Transverse colon (tissue), 4 donors: ENCODE measurements around the gene GTF2H4.

ENCODE experiments used
- EP300 ChIP-seq: sonication (generic); formaldehyde crosslinking; IDR thresholded peaks from one replicate; pipeline ENCODE4 v1.6.1; 2017; ENCODE audit warnings: antibody characterized with exemption, low read depth
- POLR2A ChIP-seq: fragments of 450-650 bp; IDR thresholded peaks from one replicate; pipeline ENCODE4 v1.6.1; 2016; ENCODE audit warnings: antibody characterized with exemption, mild to moderate bottlenecking, moderate library complexity
- POLR2AphosphoS5 ChIP-seq, 3 donors: sonication (generic); formaldehyde crosslinking; IDR thresholded peaks; one replicate each; pipeline ENCODE4 v1.6.1; 2016; ENCODE audit warnings: antibody characterized with exemption in 3 of 3
- TF ChIP-seq, protein P1 (sequence below), 5 experiments: fragments of 200-600 bp in 3 of 5; fragments of 450-650 bp in 2 of 5; sonication (generic) in 3 of 5; IDR thresholded peaks; 1 replicate in 2 of 5; 2 replicates in 3 of 5; pipeline ENCODE4 v1.5.1; 2016 to 2017; ENCODE audit warnings: antibody characterized with exemption in 5 of 5, inconsistent platforms in 3 of 5, mild to moderate bottlenecking in 2 of 5, moderate library complexity in 1 of 5

DNA sequence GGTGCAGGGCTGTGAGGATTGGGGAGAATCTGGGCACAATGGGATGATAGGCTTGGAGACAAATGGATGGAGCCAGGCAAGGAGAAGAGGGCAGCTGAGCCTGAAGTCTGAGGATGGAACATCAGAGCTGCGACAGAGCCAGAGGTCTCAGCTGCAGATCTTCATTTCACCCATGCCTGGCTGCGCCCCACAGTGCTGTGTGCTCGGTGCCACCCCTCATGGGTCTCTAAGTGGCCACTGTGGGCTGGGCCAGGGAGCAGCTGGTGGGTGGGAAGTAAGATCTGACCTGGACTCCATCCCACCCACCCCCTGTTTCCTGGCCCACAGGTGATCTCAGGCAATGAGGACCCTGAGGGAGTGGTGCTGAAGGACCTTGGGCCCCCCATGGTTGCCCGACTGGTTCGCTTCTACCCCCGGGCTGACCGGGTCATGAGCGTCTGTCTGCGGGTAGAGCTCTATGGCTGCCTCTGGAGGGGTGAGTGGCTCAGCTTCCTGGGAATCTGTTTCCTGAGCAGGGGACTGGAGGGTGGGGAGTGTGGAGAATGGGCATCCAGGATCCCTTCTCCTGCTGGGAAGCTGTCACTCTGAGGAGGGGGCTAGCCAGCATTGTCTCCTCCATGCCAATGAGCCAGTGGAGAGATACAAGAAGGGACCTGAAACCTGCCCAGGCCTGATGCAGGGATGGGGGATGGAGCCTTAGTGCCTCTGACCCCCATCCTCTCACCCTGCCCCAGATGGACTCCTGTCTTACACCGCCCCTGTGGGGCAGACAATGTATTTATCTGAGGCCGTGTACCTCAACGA, 17.2 kb upstream of the GTF2H4 start:
- TF ChIP-seq, protein P1, sequence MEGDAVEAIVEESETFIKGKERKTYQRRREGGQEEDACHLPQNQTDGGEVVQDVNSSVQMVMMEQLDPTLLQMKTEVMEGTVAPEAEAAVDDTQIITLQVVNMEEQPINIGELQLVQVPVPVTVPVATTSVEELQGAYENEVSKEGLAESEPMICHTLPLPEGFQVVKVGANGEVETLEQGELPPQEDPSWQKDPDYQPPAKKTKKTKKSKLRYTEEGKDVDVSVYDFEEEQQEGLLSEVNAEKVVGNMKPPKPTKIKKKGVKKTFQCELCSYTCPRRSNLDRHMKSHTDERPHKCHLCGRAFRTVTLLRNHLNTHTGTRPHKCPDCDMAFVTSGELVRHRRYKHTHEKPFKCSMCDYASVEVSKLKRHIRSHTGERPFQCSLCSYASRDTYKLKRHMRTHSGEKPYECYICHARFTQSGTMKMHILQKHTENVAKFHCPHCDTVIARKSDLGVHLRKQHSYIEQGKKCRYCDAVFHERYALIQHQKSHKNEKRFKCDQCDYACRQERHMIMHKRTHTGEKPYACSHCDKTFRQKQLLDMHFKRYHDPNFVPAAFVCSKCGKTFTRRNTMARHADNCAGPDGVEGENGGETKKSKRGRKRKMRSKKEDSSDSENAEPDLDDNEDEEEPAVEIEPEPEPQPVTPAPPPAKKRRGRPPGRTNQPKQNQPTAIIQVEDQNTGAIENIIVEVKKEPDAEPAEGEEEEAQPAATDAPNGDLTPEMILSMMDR (IDR thresholded peaks at IDR 0.05) = no peak
- TF ChIP-seq EP300 (no peak), POLR2A (no peak), POLR2AphosphoS5 (IDR thresholded peaks at IDR 0.05) (no peak)
